Fibroblast of pulmonary artery (primary cell): ENCODE measurements around the gene KMO.

ENCODE experiments used
- DNase-seq: peaks from one replicate; pipeline ENCODE4 v3.0.0-alpha.2; 2010; ENCODE audit warnings: low read depth
- H3K4me3 ChIP-seq: replicated peaks from 2 replicates; pipeline ENCODE4 v1.5.1; 2011; ENCODE audit warnings: low read depth, mild to moderate bottlenecking, control low read depth, low read length, moderate library complexity
- CTCF ChIP-seq: IDR thresholded peaks from 2 replicates; pipeline ENCODE4 v1.5.1; 2011; ENCODE audit warnings: mild to moderate bottlenecking, control low read depth, low read length, inconsistent platforms; ENCODE audit errors: missing control alignments

The KMO gene

DNA sequence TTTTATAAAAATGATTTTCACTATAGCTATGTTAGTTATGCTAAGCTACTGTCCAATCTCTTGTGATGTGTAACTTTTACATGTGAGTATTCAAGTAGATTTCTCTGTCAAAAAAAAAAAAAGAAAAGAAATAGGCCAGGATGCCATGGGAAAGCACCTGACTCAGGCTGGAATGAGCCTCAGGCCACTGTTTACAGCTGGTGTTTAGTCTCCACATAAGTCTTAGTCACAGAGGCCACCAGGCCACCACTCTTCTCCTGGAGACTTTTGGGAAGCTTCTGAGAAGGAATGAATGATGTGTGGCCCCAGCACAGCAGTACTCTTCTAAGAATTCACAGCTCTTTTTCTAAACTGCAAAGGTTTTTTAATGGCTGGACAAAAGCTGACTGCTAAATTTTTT lies 59.1 kb downstream of the KMO start:
- no peak for DNase-seq
- TF ChIP-seq CTCF: no peak
- no peak overlapping the region for H3K4me3 ChIP-seq

DNA sequence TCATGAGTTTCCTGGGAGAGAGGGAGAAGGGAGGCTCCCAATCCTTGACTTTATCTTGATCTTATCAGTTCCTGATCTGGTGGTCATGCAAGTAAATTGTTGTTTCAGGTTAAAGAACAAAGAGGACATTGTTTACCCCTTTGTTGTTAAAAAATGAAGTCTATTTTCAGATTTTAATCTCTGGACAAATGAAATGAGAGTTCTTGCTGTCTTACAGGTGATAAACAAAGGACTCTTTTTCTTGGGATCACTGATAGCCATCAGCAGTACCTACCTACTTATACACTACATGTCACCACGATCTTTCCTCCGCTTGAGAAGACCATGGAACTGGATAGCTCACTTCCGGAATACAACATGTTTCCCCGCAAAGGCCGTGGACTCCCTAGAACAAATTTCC lies 59.6 kb downstream of the KMO start:
- TF ChIP-seq CTCF: no peak
- no peak for DNase-seq
- H3K4me3 ChIP-seq: no peak overlapping the region

DNA sequence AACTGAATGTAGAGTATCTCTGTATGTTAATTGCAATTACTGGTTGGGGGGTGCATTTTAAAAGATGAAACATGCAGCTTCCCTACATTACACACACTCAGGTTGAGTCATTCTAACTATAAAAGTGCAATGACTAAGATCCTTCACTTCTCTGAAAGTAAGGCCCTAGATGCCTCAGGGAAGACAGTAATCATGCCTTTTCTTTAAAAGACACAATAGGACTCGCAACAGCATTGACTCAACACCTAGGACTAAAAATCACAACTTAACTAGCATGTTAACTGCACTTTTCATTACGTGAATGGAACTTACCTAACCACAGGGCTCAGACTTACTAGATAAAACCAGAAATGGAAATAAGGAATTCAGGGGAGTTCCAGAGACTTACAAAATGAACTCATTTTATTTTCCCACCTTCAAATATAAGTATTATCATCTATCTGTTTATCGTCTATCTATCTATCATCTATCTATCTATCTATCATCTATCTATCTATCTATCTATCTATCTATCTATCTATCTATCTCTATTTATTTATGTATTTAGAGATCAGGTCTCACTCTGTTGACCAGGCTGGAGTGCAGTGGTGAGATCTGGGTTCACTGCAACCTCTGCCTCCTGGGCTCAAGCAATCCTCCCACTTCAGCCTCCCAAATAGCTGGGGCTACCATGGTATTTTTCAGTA lies 60.2 kb downstream of the KMO start:
- no peak for DNase-seq
- TF ChIP-seq CTCF: no peak
- no peak overlapping the region for H3K4me3 ChIP-seq

GRCh38 chr1:241593186-241593585 lies 61.0 kb downstream of the KMO start:
- H3K4me3 ChIP-seq: no peak overlapping the region
- no peak for TF ChIP-seq CTCF
- no peak for DNase-seq

DNA sequence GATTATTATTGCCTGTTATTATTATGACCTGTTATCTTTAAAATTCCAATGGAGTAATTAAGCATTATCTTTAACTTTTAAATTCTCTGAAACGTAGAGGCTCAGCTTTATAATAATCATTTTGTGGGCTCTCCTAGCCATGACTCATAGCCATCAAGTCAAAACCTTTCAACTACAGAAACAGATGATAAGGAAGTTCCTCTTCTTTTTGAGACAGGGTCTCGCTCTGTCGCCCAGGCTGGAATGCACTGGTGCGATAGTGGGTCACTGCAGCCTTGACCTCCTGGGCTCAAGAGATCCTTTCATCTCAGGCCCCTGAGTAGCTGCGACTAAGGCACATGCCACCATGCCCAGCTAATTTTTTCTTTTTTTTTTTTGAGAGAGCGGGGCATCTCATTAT lies 64.5 kb downstream of the KMO start:
- no peak for TF ChIP-seq CTCF
- no peak for DNase-seq
- no peak overlapping the region for H3K4me3 ChIP-seq

- DNase-seq: no peak
- TF ChIP-seq CTCF: no peak
- no peak overlapping the region for H3K4me3 ChIP-seq
These were observed 66.1 kb downstream of the KMO start for GRCh38 chr1:241598249-241598648.

GRCh38 chr1:241600496-241600901 lies 68.3 kb downstream of the KMO start:
- TF ChIP-seq CTCF: no peak
- DNase-seq: no peak
- no peak overlapping the region for H3K4me3 ChIP-seq
